ENCODE data around the gene LMAN2.
A peak's percentile ranks its signal among the peaks of the same experiment; 100 is the strongest.
"Not testable (repeated sequence)": the region's sequence is repeated elsewhere in the genome, so short reads cannot be mapped to it uniquely, and the experiment has no call there.

Gene LMAN2

DNA sequence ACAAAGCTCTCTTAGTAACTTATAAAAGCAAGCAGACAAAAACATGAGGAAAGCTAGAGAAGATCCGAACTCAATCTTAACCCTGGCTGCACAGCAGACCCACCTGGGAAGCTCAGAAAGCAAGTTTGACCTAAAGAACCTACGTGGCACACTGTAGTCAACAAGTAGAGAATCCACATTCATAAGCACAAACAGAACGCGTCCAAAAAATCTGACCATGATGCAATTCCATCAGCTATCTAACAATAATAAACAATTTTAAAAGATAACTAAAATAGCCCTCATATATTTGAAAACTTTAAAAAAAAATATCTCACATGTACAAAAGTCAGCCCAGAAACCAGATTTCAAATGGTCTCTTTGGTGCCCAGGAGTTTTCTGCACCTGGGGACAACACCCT is 4.6 kb downstream of the LMAN2 start:
- DNase-seq, result no peak

- no peak for DNase-seq
Measured at GRCh38 chr5:177344891-177345290, 6.6 kb downstream of the LMAN2 start.

DNA sequence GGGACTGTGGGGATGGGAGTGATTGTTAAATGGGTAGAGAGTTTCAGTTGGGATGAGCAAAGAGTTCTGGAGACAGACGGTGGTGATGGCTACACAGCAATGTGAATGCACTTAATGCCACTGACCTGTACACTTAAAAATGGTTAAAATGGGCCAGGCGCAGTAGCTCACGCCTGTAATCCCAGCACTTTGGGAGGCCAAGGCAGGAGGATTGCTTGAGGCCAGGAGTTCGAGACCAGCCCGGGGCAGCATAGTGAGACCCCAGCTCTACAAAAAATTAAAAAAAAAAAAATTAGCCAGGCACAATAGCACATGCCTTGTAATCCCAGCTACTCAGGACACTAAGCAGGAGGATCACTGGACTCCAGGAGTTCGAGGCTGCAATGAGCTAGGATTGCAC is 7.7 kb downstream of the LMAN2 start:
- no peak for DNase-seq

- DNase-seq, result not testable (repeated sequence)
Measured at GRCh38 chr5:177343000-177343399, 8.5 kb downstream of the LMAN2 start.

DNA sequence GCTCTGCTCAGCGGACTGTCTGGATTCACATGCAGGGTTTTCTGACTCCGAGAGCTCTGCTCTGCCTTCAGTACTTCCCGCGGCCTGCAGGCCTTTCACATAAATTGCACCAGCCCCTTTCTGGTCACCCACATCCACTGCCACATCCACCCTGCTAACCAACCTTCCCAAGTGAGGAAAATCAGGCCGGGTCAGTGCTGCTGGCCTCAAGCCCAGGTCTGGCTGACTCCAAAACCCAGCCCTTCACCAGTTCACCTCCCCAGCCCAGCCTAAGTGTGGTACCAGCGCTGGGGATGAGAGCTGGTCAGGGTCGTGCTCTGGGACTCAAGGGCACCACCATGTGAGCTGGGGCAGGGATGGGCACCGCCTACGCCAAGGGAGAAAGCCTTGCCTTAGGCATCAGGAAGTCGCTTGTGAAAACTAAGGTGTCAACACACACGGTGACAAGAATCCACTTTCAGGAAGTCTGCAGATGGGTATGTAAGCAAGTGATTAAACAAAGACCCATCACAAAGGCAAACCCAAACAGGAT is 12.3 kb downstream of the LMAN2 start:
- DNase-seq, result no peak

- no peak for DNase-seq
Measured at GRCh38 chr5:177338251-177339106, 13.0 kb downstream of the LMAN2 start.

- no peak for DNase-seq
Measured at GRCh38 chr5:177336603-177337494, 14.6 kb downstream of the LMAN2 start.

DNA sequence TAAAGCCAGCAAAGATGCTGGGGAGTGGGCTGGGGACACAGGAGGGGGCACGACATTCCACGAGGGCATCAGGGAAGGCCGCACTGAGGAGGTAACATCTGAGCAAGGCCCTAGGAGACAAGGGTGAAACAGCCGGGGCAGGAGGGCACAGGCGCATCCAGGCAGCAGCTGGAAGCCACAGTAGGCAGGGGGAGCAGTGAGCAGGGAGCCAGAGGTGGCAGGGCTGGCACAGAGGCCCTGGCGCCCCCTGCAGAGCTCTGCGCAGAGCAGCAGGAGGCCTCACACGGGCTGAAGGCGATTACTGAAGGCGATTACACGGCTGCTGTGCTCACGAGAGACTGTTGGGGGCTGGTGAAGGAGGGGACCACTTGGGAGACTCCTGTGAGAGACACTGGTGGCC is 15.4 kb downstream of the LMAN2 start:
- peak; percentile 4 for DNase-seq

DNA sequence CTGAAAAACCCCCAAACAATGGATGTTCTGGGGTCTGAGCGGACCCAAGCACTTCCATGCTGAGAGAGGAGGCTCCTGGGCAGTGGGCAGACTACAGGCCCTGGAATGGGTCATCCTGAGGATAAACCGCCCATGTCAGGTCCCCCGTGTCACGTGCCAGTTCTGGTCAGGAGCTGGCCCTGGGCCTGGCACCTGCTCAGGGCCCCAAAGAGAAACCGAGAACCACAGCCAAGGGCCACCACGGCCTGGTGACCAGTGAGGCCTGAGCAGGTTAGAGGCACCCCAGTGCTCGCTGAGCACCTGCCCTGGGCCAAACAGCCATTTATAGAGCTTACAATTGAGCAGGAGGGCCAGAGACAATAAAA is 15.8 kb downstream of the LMAN2 start:
- no peak for DNase-seq

GRCh38 chr5:177334781-177335700 is 16.4 kb downstream of the LMAN2 start:
- DNase-seq, result no peak

DNA sequence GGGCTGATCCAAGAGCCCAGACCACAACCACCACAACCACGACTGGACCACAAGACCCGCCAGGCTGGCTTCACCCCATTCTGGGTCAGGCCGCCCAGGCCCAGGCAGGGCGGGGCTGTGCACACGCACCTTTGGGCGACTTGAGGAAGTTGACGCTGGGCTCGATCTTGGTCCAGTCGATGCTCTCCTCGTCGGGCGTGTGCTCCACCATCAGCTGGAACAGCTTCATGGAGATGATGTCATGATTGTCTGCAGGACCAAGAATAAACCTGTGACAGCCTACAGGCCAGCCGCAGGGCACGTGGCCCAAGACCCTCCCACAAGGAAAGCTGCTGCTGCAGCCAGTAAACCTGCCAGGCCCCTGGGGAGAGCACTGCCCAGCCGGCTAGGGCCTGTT is 17.3 kb downstream of the LMAN2 start:
- DNase-seq, result no peak

DNA sequence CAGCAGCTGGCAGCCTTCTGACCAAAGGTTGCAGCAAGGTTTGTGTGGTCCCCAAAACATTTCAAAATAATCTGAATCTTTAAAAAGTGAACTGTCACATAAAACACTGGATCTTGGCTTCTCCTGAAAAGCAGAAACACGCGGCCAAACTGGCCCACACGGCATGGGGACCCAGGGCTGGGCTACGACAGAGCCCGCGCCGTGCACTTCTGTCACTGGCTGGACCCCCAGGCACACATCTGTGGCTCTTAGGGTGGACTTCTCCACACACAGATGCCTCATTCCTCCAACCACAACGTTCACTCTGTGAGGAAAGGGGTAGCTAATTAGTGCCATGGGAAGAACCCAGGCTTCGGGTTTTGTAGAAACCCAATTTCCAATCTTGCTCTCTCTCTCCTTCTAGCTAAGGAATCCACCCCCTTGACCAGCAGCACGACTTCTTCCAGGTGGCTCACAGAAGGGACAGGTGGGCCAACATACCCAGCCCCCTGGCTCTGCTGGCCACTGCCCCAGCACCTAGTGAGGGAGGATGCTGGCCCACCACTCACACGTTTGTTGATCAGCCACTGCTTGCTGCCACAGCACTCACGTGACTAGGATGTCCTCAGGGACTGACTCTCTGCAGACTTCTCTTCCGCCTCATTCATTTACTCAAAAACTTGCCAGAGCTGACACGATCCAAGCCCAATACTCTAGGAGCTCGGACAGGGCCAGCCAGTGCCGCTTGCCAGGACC is 17.9 kb downstream of the LMAN2 start:
- no peak for DNase-seq

DNA sequence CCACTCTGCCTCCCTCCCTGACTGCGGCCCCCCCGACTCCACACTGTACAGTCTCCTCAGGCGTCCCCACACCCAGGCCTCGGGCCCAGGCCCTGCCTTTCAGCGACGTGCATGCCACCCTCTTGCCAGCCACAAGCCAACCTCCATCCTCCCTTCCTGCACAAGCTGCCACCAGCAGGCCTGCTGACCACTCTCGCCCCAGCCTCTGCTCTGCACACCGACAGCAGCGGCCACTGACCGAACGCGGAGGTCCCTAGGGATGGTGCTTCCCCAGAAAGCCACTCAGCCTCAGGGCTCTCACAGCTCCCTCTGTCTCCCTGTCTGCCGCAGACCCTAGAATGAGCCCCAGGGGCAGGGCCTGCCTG is 18.6 kb downstream of the LMAN2 start:
- DNase-seq, result no peak

DNA sequence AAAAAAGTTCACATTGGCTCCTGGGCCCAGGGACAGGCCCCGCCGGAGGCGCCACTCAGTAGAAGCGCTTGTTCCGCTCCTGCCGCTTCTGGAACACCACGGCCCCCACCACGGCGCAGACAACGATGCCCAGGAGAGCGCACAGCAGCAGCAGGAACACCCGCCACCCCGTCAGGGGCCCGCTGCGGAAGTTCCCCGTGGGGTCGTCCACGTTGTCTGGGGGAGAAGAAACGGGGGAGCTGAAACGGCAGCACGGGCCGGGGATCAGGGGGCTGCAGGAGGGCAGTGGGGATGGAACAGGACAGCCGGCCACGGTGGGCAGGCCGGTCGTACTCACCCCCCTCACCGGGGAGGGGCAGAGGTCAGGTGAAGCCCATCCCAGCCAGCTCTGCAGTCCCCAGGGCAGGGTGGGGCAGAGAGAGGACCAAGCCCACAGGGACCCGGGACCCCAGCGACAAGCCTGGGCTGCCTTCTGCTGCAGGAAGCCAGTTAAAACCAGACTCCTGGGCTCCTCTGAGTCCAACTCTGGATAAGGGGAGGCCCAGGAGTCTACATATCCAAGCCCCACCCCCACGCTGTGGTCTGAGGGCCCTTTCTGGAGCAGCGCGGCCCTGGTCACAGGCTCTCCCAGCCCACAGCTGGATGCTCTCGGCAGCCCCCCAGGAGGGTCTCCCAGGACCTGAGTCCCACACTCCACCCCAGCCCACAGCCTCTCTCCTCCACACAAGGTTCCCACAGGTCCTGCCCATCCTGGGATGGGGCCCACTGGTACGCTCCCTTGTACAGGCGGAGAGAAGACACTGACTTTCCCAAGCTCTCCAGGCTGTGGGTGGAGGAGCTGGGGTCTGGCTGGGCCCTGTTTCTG is 19.2 kb downstream of the LMAN2 start:
- DNase-seq, result no peak

DNA sequence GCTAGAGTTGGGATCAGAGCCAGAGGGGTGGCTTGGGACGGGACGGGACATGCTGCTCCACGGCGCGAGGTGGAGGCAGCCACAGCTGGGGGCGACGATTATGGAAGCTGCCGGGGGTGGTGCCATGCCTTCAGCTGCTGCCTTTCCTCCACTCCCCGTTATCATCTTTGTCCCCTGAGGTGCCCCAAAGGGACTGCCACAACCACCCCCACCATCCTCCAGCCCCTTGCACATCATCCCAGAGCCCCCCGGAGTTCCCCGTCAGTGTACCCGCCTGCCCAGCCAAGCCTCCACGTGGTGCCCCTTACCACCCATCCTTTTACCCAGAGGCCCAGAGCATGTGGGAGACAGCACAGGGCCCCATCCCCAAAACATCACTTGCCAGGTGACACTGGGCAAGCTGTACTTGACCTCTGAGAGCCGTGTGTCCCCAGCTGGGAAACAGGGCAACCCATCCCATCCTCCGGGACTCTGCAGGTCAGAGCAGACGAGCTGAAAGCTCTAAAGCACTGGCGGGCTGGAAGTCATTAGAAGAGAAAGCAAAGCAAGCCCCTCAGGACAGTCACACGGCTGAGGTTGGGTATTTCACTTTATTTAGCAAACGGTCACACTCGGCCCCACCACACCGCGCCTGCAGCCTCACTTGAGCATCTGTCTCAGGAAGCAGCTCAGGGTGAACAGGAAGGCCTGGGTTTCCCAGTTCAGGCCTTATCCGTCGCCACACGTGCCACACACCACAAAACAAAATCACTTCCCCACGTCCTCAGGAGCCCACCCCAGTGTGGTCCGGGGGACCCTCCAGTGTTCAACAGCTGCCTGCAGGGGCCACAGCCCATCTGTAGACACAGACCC is 20.3 kb downstream of the LMAN2 start:
- DNase-seq, result no peak

- DNase-seq, result peak; percentile 49
Measured at GRCh38 chr5:177329883-177330282, 21.6 kb downstream of the LMAN2 start.

GRCh38 chr5:177328545-177329231 is 22.8 kb downstream of the LMAN2 start:
- no peak for DNase-seq

DNA sequence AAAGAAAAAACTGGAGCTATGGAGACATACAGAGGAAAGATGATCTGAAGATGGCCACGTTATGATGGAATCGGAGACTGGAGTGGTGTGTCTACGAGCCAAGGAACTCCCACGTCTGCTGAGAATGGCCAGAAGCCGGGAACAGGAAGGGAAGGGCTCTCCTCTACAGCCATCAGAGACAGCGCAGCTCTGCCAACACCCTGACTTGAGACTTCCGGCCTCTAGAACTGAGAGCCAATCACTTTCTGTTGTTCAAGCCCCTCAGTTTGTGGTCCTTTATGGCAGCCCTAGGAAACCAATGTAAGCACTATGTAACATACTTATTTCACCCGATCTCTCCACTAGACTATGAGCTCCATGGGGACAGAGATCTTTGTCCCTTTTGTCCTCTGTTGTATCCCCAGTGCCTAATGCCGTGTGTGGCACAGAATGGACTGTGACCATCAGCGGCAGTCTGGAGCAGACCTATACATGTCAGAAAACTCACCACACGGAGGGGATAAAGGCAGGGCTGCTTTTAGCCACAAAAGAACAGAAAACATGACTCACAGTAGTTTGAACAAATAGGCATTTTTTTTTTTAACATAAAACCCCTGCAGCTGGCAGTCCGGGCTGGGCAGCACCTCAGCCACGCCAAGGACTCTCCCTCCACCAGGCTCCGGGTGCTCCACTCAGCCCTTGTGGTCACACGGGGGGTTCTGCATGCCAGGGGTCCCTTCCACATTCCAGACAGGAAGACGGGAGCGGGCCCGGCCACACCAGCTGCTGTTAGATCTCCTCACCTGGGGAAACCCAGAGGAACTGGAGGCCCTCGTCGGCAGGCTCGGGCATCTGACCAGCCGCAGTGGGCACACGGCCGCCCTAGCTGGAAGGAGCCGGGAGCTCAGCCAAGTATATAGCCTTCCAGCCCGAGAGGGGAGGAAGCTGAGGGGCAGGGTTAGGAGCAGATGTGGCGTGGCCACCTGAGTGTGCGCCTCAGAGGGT is 23.6 kb downstream of the LMAN2 start:
- no peak for DNase-seq

All from NCI-H146 (cell line).